Measurements from ENCODE around the gene SUGCT. TPM values are rescaled to one million over a fixed set of nuclear protein-coding genes. Genes with fewer than 3 reads are reported as not detected.
A peak's percentile ranks its signal among the peaks of the same experiment; 100 is the strongest.

Gene SUGCT
- total RNA-seq: 3.8 and 4.4 TPM in 2 replicates

DNA sequence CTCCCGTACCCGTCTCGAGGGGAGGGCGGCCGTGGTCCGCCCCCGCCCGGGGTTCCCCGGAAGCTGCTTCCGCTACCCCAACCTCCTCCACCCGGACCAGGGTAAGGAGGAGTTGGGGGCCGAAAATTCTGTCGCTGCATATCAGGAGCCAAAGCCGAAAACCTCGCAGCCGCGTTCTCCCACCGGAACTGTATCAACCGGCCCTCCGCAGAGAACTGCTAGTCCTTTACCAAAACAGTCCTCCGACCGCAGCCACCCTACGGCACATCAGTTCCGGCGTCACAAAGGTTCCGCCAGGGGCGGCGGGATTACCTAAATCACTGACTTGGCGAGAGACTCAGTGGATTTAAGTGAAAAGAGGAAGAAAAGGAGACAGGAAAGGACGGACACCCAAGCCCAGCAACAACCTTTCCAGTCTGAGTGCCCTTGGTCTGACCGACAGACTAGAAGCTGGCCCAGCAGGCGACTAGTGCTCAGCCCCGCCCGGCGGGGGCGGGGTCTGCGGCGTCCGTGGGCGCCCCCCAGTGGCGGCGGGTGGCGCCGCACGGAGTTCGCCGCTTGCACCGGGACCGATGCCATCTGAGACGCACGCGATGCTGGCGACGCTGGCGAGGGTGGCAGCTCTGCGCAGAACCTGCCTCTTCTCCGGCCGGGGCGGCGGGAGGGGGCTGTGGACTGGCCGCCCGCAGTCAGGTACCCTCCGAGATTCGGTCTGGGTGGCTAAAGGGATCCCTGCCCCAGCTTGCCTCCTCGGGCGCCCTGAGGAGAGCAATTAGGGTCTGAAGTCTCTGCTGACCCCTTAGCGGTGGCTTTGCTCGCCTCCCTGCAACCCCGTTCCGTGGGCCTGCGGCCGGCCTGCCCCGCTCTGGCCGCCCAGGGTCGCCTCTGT, at the start of gene SUGCT, which contains the start of gene MPLKIP:
TSS of gene SUGCT (plus strand) at position 578 of the 889 bp plus-strand sequence.
TSS of gene MPLKIP (minus strand) at position 195 of the 889 bp plus-strand sequence. CDS start at position 140, 55 bp downstream.
- peak; percentile 67 for DNase-seq (ENCODE audit: low read depth)
- H3K4me3 ChIP-seq (ENCODE audit: low read depth, low read length): peak within 1 kb of the TSS; percentile 93
- TF ChIP-seq, protein P1, sequence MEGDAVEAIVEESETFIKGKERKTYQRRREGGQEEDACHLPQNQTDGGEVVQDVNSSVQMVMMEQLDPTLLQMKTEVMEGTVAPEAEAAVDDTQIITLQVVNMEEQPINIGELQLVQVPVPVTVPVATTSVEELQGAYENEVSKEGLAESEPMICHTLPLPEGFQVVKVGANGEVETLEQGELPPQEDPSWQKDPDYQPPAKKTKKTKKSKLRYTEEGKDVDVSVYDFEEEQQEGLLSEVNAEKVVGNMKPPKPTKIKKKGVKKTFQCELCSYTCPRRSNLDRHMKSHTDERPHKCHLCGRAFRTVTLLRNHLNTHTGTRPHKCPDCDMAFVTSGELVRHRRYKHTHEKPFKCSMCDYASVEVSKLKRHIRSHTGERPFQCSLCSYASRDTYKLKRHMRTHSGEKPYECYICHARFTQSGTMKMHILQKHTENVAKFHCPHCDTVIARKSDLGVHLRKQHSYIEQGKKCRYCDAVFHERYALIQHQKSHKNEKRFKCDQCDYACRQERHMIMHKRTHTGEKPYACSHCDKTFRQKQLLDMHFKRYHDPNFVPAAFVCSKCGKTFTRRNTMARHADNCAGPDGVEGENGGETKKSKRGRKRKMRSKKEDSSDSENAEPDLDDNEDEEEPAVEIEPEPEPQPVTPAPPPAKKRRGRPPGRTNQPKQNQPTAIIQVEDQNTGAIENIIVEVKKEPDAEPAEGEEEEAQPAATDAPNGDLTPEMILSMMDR (conservative IDR thresholded peaks at IDR 0.05; ENCODE audit: low read depth, low read length): peak; percentile 89

GRCh38 chr7:40092182-40092581, 42.6 kb upstream of the SUGCT start:
- H3K4me3 ChIP-seq (ENCODE audit: low read depth, low read length): no peak overlapping the region
- TF ChIP-seq, protein P1 (conservative IDR thresholded peaks at IDR 0.05; ENCODE audit: low read depth, low read length): no peak
- DNase-seq (ENCODE audit: low read depth): no peak

GRCh38 chr7:40093631-40094350, 41.0 kb upstream of the SUGCT start:
- no peak for DNase-seq (ENCODE audit: low read depth)
- TF ChIP-seq, protein P1 (conservative IDR thresholded peaks at IDR 0.05; ENCODE audit: low read depth, low read length): no peak

GRCh38 chr7:40095230-40095629, 39.6 kb upstream of the SUGCT start:
- TF ChIP-seq, protein P1 (conservative IDR thresholded peaks at IDR 0.05; ENCODE audit: low read depth, low read length): no peak
- H3K4me3 ChIP-seq (ENCODE audit: low read depth, low read length): no peak overlapping the region
- DNase-seq (ENCODE audit: low read depth): no peak

More at GRCh38 chr7:40093631-40094350, 41.0 kb upstream of the SUGCT start:
- no peak overlapping the region for H3K4me3 ChIP-seq (ENCODE audit: low read depth, low read length)

GRCh38 chr7:40095695-40096327, 39.0 kb upstream of the SUGCT start:
- no peak overlapping the region for H3K4me3 ChIP-seq (ENCODE audit: low read depth, low read length)
- TF ChIP-seq, protein P1 (conservative IDR thresholded peaks at IDR 0.05; ENCODE audit: low read depth, low read length): no peak

DNA sequence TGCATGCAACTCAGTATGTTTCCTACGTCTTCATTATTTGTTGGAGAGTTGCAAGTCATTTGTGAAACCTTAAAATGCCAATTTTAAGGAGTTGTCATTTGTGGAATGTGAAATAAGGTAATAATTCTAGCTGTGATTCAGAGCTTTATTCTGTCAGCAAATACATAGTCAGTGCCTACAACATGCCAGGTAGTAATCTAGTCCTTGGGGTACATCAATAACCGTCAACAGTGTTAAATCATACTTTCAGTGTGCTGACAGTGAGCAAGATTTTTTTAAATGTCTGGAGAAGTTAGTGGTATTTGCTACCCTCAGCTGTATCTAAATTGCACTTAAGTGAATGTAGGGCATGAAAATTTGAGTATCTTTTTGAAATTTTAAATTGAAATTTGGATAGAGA, 37.1 kb upstream of the SUGCT start:
- DNase-seq (ENCODE audit: low read depth): no peak
- H3K4me3 ChIP-seq (ENCODE audit: low read depth, low read length): no peak overlapping the region
- TF ChIP-seq, protein P1 (conservative IDR thresholded peaks at IDR 0.05; ENCODE audit: low read depth, low read length): no peak

More at GRCh38 chr7:40095695-40096327, 39.0 kb upstream of the SUGCT start:
- no peak for DNase-seq (ENCODE audit: low read depth)
